Keratinocyte (primary cell): ENCODE measurements around the gene TCF7L2.

Source experiments
- EZH2 ChIP-seq: IDR thresholded peaks from one replicate; pipeline ENCODE4 v1.6.1; 2012; ENCODE audit warnings: inconsistent platforms, mild to moderate bottlenecking, low read length, moderate library complexity
- TF ChIP-seq, protein P1 (sequence below), 3 experiments: IDR thresholded peaks in 1 of 3; conservative IDR thresholded peaks in 1 of 3; optimal IDR thresholded peaks in 1 of 3; 2 replicates in 2 of 3; 3 replicates in 1 of 3; pipeline versions ENCODE3 to v1.5.1; 2011; ENCODE audit warnings: low read length in 3 of 3, mild to moderate bottlenecking in 3 of 3, moderate library complexity in 2 of 3, control low read depth in 1 of 3, inconsistent platforms in 1 of 3; ENCODE audit not compliant: insufficient read depth in 2 of 3; ENCODE audit errors: extremely low read depth in 1 of 3

DNA sequence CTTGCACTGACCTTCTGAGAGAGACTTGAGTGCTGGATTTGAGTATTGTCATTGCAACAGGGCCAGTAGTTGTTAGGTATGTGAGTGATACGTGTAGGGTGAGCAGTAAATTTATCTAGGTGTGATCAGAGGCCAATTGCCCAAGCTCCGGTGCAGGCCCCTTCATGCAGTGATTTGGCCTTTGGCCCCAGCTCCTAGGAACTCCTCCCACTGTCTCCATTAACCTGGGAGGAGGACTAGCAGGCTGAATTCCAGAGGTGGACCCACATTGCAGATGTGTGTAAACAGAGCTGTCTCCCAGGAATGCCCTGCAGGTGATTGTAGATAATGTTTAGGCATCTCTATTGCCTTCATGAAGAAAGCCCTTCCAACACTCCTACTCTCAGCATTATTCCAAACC lies 19.5 kb downstream of the TCF7L2 start:
- TF ChIP-seq, protein P1, sequence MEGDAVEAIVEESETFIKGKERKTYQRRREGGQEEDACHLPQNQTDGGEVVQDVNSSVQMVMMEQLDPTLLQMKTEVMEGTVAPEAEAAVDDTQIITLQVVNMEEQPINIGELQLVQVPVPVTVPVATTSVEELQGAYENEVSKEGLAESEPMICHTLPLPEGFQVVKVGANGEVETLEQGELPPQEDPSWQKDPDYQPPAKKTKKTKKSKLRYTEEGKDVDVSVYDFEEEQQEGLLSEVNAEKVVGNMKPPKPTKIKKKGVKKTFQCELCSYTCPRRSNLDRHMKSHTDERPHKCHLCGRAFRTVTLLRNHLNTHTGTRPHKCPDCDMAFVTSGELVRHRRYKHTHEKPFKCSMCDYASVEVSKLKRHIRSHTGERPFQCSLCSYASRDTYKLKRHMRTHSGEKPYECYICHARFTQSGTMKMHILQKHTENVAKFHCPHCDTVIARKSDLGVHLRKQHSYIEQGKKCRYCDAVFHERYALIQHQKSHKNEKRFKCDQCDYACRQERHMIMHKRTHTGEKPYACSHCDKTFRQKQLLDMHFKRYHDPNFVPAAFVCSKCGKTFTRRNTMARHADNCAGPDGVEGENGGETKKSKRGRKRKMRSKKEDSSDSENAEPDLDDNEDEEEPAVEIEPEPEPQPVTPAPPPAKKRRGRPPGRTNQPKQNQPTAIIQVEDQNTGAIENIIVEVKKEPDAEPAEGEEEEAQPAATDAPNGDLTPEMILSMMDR (optimal IDR thresholded peaks at IDR 0.05 in 1 of 3, IDR thresholded peaks at IDR 0.05 in 1 of 3, conservative IDR thresholded peaks at IDR 0.05 in 1 of 3; ENCODE audit: extremely low read depth in 1 of 3, insufficient read depth in 2 of 3, low read length in 3 of 3): no peak
- TF ChIP-seq EZH2: no peak
